NCI-H2196 (cell line): Measurements from ENCODE around the gene ERO1B.

Experiments used
- DNase-seq: peaks from one replicate; lab custom pipeline; 2025; ENCODE audit not compliant: unreplicated experiment; lab: John Stamatoyannopoulos, UW

ERO1B gene

DNA sequence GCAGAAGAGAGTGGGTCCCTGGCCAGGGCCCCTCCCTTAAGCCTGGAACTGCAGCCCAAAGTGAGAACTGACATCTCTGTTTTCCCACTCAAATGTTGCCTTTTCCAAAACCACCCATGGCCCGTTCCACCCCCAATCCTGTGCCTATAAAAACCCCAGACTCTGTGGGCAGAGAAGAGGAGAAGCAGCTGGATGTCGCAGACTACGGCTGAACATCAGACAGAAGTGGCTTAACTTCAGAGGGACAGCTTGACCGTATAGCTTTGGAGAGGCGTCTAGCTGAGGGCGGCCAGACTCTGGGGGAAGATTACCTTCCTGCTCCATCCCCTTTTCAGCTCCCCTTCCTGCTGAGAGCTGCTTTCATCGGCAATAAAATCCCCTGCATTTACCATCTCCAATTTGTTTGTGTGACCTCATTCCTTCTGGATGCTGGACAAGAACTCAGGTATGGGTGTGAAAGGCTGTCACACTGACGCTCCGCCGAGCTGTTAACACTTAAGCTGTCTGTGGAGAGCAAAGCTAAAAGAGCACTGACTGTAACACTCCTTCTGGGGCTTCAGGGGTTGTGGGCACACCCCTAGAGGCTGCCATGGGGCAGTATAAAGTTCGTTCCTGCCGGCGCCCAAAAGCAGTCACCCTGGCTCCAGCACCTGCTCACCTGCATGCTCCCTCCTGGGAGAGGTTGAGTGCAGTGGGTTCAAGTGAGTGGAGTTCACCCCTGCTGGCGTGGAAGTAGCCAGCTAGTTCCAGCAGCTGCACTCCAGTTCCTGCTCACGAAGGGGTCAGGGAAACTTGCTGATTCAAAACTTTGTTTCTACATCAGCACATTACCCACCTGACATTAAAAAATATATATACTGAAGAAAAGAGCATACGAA, 19.6 kb upstream of the ERO1B start:
- no peak for DNase-seq

DNA sequence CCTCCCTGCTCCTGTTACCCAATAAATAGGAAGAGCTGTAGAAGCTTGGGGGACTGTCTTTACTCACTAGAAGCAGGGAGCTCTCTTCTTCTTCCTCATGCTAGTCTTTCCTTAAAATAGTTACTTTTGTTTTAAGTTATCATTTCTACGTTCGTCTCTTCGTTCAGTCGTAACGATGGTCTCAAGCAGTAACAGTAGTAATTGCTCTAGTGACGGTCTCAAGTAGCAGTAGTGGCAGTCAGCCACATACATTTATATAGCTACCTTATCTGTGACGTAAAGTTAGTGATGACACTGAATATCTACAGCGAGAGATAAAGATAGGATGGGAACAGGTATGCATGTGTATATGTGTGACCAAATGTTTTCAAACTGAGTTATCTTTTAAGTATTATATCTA, 15.4 kb upstream of the ERO1B start:
- no peak for DNase-seq

DNA sequence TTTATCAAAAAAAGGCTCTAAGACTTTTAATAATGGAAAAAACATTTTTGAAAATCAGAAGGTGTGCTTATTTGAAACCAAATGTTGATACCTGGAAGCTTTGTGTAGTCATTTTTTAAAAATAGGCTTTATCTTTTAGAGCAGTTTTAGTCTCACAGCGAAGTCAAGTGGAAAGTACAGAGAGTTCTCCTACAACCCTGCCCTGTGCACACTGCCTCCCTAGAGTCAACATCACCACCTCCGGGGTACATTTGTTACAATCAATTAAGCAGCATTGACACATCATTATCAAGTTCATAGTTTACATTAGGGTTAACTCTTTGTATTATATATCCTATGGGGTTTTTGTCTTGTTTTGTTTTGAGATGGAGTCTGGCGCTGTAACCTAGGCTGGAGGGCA, 10.7 kb upstream of the ERO1B start:
- DNase-seq: no peak

DNA sequence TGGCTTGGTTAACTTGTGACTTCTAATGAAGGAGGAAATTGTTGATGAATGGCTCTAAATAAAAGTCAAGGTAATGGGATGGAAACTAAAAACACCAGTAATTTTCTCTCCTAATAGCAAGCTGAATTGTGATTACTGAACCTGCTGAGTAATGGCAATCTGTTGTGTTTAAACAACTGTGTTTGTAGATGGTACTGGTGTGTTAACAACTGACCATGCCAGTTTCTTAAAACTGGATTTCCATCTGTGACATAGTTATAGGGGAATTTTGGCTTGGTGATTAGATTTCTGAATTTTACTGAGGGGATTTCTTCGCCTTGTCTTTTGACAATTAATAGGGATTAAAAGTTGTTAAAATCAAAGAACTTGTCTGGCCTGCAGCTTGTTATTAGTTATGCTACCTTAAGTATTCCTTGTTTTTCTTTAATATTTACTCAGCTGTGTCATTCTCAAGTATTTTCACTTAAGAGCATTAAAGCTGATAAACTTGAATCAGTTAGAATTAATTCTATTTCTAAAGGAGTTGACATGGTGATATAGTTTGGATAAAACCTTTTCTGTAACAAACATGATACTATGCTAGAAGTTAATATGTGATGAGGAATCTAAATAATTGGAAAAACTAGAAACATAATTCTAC, 7.9 kb upstream of the ERO1B start:
- DNase-seq: no peak

DNA sequence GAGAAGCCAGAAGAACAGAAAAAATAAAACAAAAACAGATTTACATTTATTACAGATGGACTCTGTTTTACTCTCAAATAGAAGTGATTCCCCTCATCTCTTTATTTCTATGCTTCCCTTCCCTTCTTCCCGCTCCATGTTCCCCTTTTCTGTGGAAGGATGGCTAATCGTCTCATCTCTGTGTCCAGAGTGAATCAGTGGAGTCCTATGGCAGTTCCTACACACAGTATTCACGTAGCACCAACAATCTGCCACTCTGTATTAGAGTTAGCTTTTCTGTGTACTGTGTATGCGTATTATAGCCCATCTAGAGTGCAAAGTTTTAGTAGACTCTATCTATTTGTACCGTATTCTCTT, 6.8 kb upstream of the ERO1B start:
- DNase-seq: no peak

DNA sequence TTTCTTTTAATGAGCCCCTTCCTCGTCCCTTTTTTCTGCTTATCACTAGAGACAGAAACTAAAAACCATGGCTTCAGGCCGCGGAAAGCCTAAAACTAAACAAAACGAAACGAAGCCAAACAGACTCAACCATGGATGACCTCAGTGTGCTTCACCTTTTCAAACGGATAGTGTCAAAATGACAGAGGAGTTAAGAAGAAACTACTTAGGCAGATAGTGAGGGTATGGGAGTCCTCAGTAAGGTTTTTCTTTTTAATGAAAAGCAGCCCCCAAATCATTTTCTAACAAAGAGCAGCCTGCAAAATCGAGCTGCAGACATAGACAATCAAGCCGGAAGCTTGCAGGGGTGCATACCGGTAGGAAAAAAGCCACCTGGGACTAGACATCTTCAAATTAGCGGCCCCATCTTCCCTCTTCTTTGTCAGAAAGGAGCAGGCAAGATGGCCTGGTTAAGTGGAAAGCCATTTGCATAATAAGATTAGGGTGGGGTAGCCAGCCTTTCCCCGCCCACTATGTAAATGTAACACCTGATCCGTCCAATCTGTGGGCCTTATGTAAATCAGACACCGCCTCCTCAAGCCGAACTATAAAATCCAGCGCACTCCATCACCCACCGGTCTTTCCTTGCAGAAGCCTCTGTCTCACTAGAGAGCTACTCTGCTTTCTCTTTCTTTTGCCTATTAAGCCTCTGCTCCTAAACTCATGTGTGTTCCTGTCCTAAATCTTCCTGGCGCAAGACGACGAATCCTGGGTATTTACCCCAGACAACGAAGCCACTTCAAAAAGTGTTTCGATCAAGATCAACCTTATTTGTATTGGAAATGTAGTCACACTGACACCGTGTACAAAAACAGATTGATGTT, 6.2 kb upstream of the ERO1B start:
- DNase-seq: peak; percentile 6

DNA sequence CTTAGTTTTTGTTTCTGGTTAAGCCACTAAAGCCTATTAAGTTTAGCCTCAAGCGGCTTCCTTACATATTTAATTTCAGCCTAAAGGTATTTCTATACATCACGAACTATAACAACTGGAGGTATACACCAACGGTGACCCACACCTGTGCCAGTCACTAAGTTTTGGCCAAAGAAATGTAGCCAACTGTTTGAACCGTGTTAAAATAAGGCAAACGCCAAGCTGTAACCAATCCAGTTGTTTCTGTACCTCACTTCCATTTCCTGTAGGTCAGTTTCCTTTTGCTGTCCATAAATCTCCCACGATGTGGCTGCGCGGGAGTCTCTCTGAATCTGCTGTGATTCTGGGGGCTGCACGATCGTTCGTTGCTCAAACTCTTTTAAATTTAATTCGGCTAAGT, 5.6 kb upstream of the ERO1B start:
- no peak for DNase-seq

DNA sequence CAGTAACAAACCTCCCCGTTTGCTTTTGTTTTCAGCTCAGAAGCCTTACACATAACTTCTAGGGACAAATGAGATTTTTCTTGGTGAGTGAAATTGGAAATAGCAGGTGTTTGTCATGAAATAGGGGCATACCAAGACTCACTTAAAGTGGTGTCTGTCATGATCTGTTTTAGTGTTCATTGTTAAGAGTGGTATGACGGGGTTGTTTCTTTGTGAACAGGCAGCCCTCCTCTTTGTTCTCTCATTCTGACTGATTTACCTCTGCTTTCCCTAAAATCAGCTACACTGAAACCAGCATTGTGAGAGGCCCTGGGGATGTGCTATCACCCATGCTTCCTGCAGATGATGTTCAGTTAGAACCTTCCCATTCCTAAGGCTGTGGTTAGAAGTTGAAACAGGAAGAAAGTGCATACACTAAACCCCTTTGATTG, 2.5 kb upstream of the ERO1B start:
- no peak for DNase-seq

DNA sequence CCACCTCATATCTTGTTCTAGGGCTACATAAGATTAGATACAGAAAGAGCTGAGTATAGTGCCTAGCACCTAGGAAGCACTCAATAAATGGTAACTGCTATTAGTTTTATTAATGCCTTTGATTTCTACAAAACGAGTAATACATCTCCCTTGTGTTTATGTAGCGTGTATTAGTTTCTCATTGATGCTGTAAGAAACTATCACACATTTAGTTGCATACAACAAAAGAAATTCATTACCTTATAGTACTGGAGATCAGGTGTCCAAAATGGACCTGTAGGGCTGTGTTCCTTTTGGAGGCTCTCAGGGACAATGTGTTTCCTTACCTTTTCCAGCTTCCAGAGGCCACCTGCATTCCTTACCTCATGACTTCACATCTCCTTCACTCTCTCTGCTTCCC, 961 bp upstream of the ERO1B start:
- no peak for DNase-seq

DNA sequence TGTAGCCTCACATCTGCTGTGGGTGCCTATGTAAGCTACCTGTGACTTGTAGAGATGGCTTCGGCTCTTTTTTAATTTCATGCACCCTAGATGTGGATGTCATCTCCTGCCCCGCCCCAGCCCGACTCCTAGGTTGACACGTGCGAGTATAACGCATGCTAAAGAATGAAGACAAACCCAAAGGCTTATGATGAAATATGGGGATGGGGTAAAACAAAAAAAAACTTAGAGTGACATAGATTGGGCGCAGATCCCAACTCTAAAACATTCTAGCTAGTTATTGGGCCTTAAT, 613 bp upstream of the ERO1B start:
- DNase-seq: no peak

DNA sequence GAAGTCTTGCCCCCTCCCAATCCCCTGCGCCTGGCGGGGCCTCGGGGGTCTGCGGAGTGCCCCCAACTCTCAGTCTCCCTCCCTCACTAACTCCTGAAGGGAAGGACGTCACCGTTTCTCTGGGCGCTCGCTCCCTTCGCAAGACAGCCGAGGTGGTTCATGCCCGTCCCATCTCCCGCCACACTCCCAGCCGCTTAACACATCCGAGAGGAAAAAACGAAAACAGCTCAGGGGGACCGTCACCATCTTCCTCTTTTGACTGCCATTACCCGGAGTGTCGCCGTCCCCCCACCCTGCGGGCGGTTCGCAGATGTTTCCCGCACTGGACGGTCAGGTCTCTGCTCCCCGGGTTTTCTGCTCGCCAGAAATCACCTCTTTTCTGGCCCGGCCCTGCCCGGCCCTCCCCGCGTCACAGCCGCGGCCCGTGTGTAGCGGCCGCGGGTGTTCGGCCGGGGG, 532 bp downstream of the ERO1B start:
- no peak for DNase-seq

DNA sequence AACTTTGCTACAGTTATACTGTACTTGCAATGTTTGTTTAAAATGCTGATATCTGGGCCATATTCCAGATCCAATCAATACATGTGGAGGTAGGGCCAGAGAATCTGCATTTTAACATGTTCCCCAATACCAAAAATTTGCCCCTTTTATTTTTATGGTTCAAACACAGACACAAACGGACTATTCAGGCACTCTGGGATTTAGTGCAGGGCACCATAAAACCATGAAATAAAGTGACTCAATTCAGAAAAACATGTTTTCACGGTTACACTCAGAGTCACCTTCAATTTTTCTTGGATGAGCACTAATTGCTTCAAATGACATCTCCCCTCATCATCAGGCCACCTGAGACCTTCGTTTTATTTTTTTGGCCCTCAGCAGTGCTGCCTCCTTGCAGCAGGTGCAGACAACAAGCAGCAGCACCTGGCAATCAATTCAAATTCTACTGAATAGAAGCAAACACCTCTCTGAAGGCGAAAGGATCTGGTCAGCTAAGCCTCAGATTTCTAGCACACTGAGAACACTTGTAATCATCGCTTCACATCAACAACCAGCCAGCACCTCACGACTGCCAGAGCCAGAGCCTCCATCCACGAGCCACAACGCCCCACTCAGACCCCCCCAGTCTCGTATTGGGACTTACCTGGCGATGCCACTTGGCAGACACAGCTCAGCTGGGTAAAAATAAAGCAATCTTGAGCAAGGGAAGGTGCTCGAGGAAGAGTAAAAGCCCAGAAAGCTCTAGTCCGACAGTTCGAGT, 1.1 kb downstream of the ERO1B start:
- DNase-seq: peak; percentile 16

DNA sequence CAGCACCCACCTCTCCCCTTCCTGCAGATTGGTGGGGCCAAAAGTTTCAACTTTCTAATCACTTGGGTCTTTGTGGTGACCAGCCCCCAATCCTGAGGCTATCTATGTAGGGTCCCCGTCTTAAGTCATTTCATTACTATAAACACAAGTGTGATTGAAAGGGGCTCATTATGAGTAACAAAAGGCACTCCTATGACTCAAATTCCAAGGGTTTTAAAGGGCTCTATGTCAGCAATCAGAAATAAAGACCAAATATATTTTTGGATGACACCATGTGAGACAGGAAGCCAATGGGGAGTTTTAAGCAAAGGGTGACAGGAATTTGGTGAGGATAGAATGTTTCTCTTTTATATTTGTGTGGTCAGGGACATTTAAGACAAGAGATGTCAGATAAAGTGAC, 6.2 kb downstream of the ERO1B start:
- no peak for DNase-seq

DNA sequence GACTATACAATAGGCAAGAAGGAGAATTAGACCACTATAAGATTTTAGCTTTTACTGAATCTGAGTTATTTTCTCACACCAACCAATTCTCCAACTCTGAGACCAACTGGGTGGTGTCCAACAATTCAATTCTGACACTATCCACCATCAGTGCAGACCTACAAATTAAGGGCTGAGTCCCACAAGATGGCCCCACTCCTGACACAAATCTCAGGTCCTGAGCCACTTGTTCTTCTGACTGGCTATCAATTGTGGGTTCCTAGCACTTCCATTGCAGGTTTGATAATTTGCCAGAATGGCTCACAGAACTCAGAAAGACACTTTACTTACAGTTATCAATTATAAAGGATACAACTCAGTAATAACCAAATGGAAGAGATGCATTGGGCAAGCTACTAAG, 6.7 kb downstream of the ERO1B start:
- no peak for DNase-seq

DNA sequence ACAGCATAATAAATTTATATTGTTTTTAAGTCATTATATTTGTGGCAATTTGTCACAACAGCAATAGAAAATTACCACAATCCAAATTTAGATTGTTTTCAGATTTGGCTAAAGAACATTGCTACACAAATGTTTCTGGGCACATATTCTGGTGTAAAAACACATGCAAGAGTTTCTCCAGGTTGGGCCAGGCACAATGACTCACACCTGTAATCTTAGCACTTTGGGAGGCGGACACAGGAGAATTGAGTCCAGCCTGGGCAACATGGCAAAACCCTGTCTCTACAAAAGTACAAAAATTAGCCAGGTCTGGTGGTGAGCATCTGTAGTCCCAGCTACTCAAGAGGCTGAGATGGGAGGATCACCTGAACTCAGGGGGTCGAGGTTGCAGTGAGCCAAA, 8.4 kb downstream of the ERO1B start:
- no peak for DNase-seq

DNA sequence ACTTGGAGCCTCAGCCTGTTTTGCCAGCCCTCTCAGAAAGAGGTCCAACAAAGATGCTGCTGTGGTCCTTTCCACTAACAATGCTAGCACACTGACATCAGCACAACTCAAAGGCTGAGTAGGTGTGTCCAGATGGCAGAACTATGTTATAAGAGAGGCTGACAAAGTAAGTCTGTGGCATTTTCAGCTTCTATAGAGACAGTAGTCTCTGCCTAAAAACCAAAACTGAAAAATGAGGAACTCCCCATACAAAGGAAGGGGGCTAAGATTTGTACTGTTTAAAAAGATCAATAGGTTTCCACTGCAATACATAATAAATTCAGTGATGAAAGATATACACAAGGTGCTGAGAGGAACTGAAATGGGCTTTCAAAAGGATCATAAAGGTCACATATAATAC, 12.3 kb downstream of the ERO1B start:
- DNase-seq: no peak

DNA sequence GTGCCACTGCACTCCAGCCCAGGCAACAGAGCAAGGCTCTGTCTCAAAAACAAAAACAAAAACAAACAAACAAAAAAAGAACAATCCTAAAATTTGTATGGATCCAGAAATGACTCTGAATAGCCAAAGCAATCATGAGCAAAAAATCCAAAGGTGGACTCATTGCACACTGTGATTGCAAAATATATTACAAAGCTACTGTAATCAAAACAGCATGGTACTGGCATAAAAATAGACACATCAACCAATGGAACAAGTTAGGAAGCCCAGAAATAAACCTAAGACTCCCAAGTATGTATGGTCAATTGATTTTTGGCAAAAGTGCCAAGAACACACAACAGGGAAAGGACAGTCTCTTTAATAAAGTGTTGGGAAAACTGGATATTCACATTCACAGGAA, 19.9 kb downstream of the ERO1B start:
- DNase-seq: no peak

DNA sequence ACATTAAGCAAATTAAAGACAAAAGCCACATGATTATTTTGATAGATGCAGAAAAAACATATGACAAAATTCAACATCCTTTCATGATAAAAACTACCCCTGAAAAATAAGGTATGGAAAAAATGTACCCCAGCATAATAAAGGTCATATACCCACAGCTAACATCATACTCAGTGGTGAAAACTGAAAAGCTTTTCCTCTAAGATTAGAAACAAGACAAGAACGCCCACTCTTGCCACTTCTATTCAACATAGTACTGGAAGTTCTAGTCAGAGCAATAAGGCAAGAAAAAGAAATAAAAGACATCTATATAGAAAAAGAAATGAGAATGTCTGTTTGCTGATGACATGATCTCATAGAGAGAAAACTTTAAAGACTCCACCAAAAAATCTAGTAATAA, 20.7 kb downstream of the ERO1B start:
- no peak for DNase-seq

DNA sequence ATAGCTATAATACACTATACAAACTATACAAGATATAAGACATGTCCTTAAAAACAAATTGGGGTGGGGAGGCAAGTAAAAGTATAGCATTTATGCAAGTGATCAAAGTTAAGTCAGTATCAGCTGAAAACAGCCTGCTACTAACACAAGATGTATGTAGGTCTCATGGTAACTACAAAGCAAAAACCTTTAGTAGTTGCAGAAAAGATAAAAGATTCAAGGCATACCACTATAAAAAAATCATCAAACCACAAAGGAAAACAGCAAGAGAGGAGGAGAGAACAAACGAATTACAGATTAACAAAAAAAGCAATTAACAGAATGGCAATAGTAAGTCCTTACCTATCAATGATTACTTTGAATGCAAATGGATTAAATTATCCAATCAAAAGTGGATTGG, 22.7 kb downstream of the ERO1B start:
- DNase-seq: no peak

DNA sequence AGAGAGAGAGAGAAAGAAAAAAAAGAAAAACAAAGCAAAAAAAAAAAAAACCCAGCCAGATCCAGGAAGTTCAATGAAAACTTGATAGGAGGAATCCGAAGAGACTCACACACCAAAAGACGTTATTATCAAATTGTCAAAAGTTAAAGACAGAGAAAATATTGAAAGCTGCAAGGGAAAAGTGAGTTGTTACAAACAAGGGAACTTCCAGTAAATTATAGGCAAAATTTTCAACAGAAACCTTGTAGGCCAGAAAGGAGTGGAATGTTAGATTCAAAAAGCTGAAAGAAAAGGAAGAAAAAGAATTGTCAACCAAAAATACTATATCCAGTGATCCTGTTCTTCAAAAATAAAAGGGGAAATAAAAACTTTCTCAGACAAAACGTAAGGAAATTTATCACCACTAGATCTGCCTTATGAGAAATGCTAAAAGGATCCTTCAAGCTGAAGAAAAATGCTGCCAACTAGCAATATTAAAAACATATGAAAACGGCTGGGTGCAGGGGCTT, 23.6 kb downstream of the ERO1B start:
- DNase-seq: no peak

DNA sequence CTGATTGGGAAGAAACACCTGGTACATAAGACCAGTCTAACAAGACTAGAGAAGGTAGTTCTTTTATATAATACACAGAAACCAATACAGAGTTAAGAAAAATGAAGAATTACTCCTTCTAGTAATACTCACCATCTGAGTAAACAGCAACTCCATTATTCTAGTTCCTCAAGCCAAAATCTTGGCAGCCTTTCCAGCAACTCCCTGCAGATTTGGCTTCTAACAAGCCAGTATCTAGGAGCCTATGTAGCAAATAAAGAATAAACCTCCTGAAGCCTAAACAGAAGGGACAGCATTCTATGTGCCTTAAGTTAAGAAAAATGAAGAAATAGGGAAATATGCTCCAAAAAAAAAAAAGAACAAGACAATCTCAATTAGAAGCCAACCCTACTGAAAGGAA, 24.5 kb downstream of the ERO1B start:
- DNase-seq: no peak
